OCI-LY3 (cell line): Measurements from ENCODE around the gene USP20.

ENCODE experiments used
- H2AFZ ChIP-seq: fragments of 200-600, 300-600 bp; shearing (Covaris generic); 2 replicates; pipeline ENCODE4 v1.6.0; 2014; ENCODE audit warnings: antibody characterized with exemption, low read depth, low read length
- H3K27ac ChIP-seq: fragments of 200-600, 300-600 bp; sonication (generic); 2 replicates; pipeline ENCODE4 v1.5.1; 2014; ENCODE audit warnings: mild to moderate bottlenecking, low read length, moderate library complexity, mixed read lengths
- H3K27me3 ChIP-seq: fragments of 200-600, 300-600 bp; sonication (generic); 2 replicates; pipeline ENCODE4 v1.6.1; 2014; ENCODE audit warnings: low read depth, low read length, mixed read lengths
- H3K36me3 ChIP-seq: fragments of 200-600, 300-600 bp; sonication (generic); replicated peaks from 2 replicates; pipeline ENCODE3; 2014; ENCODE audit warnings: low read depth, low read length, mixed read lengths
- H3K4me1 ChIP-seq: fragments of 300-600, 200-600 bp; sonication (generic); 2 replicates; pipeline ENCODE4 v1.6.1; 2014; ENCODE audit warnings: low read length, mixed read lengths
- H3K4me2 ChIP-seq: fragments of 200-600, 300-600 bp; sonication (generic); 2 replicates; pipeline ENCODE4 v1.6.1; 2014; ENCODE audit warnings: low read length, mixed read lengths
- H3K4me3 ChIP-seq: fragments of 300-600, 200-600 bp; sonication (generic); 2 replicates; pipeline ENCODE4 v1.5.1; 2014; ENCODE audit warnings: antibody characterized with exemption, mild to moderate bottlenecking, low read length, moderate library complexity
- H3K79me2 ChIP-seq: fragments of 300-600, 200-600 bp; shearing (Covaris generic); 2 replicates; pipeline ENCODE4 v1.6.1; 2014; ENCODE audit warnings: mild to moderate bottlenecking, low read length, mixed read lengths
- H3K9ac ChIP-seq: fragments of 300-600, 200-600 bp; shearing (Covaris generic); 2 replicates; pipeline ENCODE4 v1.6.0; 2014; ENCODE audit warnings: mild to moderate bottlenecking, low read length, moderate library complexity
- H3K9me3 ChIP-seq: fragments of 200-600, 300-600 bp; shearing (Covaris generic); 2 replicates; pipeline ENCODE4 v1.6.1; 2014; ENCODE audit warnings: low read length, mixed read lengths; ENCODE audit not compliant: insufficient read depth
- H4K20me1 ChIP-seq: fragments of 200-600, 300-600 bp; sonication (generic); 2 replicates; pipeline ENCODE4 v1.6.1; 2016; ENCODE audit warnings: low read length, mixed read lengths; ENCODE audit not compliant: insufficient read depth
- CTCF ChIP-seq: fragments of 200-600, 300-600 bp; sonication (generic); IDR thresholded peaks from 2 replicates; pipeline ENCODE4 v1.5.1; 2014; ENCODE audit warnings: antibody characterized with exemption, low read length, low read depth
- EZH2phosphoT487 ChIP-seq: fragments of 200-600 bp; shearing (Covaris generic); IDR thresholded peaks from 2 replicates; pipeline ENCODE4 v1.6.1; 2018; ENCODE audit warnings: antibody characterized with exemption, mixed run types, low read depth

Gene USP20

GRCh38 chr9:129874261-129875101 lies 39.2 kb downstream of the USP20 start:
- Histone ChIP-seq H3K27me3 (no peaks in the 10 kb centered on the region), H3K79me2 (no peaks in the 10 kb centered on the region), H3K9me3 (no peaks in the 10 kb centered on the region), H4K20me1 (no peaks in the 10 kb centered on the region), H3K4me1 (0 out of 2 replicates have a peak, but pooled peaks cover 3% of the 10 kb centered on the region), H3K9ac (no peak overlapping the region), H2AFZ (no peak overlapping the region), H3K4me2 (no peak overlapping the region), H3K4me3 (no peak overlapping the region), H3K27ac (no peak overlapping the region), H3K36me3 (no peaks in the 10 kb centered on the region)
- TF ChIP-seq CTCF = no peak
- TF ChIP-seq EZH2phosphoT487 = no peak

- Histone ChIP-seq H3K36me3 (no peaks in the 10 kb centered on the region), H3K4me2 (no peak overlapping the region), H3K4me3 (no peak overlapping the region), H4K20me1 (no peaks in the 10 kb centered on the region), H3K9ac (no peak overlapping the region), H3K4me1 (0 out of 2 replicates have a peak, but pooled peaks cover 3% of the 10 kb centered on the region), H3K79me2 (no peaks in the 10 kb centered on the region), H3K27ac (no peak overlapping the region), H3K9me3 (no peaks in the 10 kb centered on the region), H3K27me3 (no peaks in the 10 kb centered on the region), H2AFZ (no peak overlapping the region)
- no peak for TF ChIP-seq EZH2phosphoT487
- TF ChIP-seq CTCF = no peak
Observed at GRCh38 chr9:129875181-129875611, 39.9 kb downstream of the USP20 start.

GRCh38 chr9:129875687-129876395 lies 40.6 kb downstream of the USP20 start:
- TF ChIP-seq EZH2phosphoT487 (no peak), CTCF (no peak)
- Histone ChIP-seq H3K79me2 (no peaks in the 10 kb centered on the region), H3K9me3 (no peaks in the 10 kb centered on the region), H4K20me1 (no peaks in the 10 kb centered on the region), H3K36me3 (no peaks in the 10 kb centered on the region), H2AFZ (no peak overlapping the region), H3K27me3 (no peaks in the 10 kb centered on the region), H3K27ac (no peak overlapping the region), H3K9ac (no peak overlapping the region), H3K4me3 (no peak overlapping the region), H3K4me2 (no peak overlapping the region), H3K4me1 (0 out of 2 replicates have a peak, but pooled peaks cover 3% of the 10 kb centered on the region)

GRCh38 chr9:129876815-129877214 lies 41.6 kb downstream of the USP20 start:
- Histone ChIP-seq H2AFZ (no peak overlapping the region), H3K27ac (no peak overlapping the region), H3K4me3 (no peak overlapping the region), H3K27me3 (no peaks in the 10 kb centered on the region), H3K79me2 (no peaks in the 10 kb centered on the region), H3K4me2 (no peak overlapping the region), H3K9ac (no peak overlapping the region), H3K4me1 (0 out of 2 replicates have a peak, but pooled peaks cover 3% of the 10 kb centered on the region), H4K20me1 (no peaks in the 10 kb centered on the region), H3K36me3 (no peaks in the 10 kb centered on the region), H3K9me3 (no peaks in the 10 kb centered on the region)
- TF ChIP-seq EZH2phosphoT487 (no peak), CTCF (no peak)
